ENCODE data around the gene GGA1.

Gene GGA1

GRCh38 chr22:37625737-37626136, 17.1 kb downstream of the GGA1 start:
- no peaks in the 10 kb centered on the region for H3K9me3 ChIP-seq (ENCODE audit: insufficient read depth, low read length, severe bottlenecking)
- no peak overlapping the region for H2AFZ ChIP-seq (ENCODE audit: low read depth, low read length)
- H3K9ac ChIP-seq (ENCODE audit: low read depth, low read length): no peak overlapping the region
- H3K36me3 ChIP-seq (ENCODE audit: insufficient read depth, low read length): peaks cover 64% of the 10 kb centered on the region
- ATAC-seq (ENCODE audit: insufficient read depth, low read depth) (no peak), DNase-seq (no peak)
- no peak overlapping the region for H3K4me2 ChIP-seq (ENCODE audit: insufficient read depth, low read length)
- H3K4me1 ChIP-seq (ENCODE audit: insufficient read depth, low read length): 0 out of 2 replicates have a peak, but pooled peaks cover 2% of the 10 kb centered on the region
- H3K27me3 ChIP-seq (ENCODE audit: insufficient read depth, low read length, poor library complexity): no peaks in the 10 kb centered on the region
- H3K79me2 ChIP-seq (ENCODE audit: insufficient read depth, low read length): no peaks in the 10 kb centered on the region
- no peak overlapping the region for H3K4me3 ChIP-seq (ENCODE audit: low read depth in 1 of 2, low read length in 2 of 2)
- TF ChIP-seq CTCF (IDR thresholded peaks at IDR 0.05; ENCODE audit: borderline replicate concordance, extremely low read depth, low read length, poor library complexity, severe bottlenecking) (no peak), EZH2 (IDR thresholded peaks at IDR 0.05; ENCODE audit: borderline replicate concordance, low read depth, low read length, severe bottlenecking) (no peak)
- H4K20me1 ChIP-seq (ENCODE audit: insufficient read depth, low read length): peaks cover 11% of the 10 kb centered on the region
- no peak overlapping the region for H3K27ac ChIP-seq (ENCODE audit: low read length)

GRCh38 chr22:37626144-37626543, 17.5 kb downstream of the GGA1 start:
- Histone ChIP-seq H3K9ac (ENCODE audit: low read depth, low read length) (no peak overlapping the region), H3K79me2 (ENCODE audit: insufficient read depth, low read length) (no peaks in the 10 kb centered on the region), H3K4me2 (ENCODE audit: insufficient read depth, low read length) (no peak overlapping the region), H2AFZ (ENCODE audit: low read depth, low read length) (no peak overlapping the region), H3K27ac (ENCODE audit: low read length) (no peak overlapping the region), H3K4me1 (ENCODE audit: insufficient read depth, low read length) (0 out of 2 replicates have a peak, but pooled peaks cover 2% of the 10 kb centered on the region), H3K36me3 (ENCODE audit: insufficient read depth, low read length) (peaks cover 65% of the 10 kb centered on the region), H3K27me3 (ENCODE audit: insufficient read depth, low read length, poor library complexity) (no peaks in the 10 kb centered on the region), H3K9me3 (ENCODE audit: insufficient read depth, low read length, severe bottlenecking) (no peaks in the 10 kb centered on the region), H4K20me1 (ENCODE audit: insufficient read depth, low read length) (peaks cover 11% of the 10 kb centered on the region), H3K4me3 (ENCODE audit: low read depth in 1 of 2, low read length in 2 of 2) (no peak overlapping the region)
- TF ChIP-seq CTCF (IDR thresholded peaks at IDR 0.05; ENCODE audit: borderline replicate concordance, extremely low read depth, low read length, poor library complexity, severe bottlenecking) (no peak), EZH2 (IDR thresholded peaks at IDR 0.05; ENCODE audit: borderline replicate concordance, low read depth, low read length, severe bottlenecking) (no peak)
- ATAC-seq (ENCODE audit: insufficient read depth, low read depth) (no peak), DNase-seq (no peak)

- H3K36me3 ChIP-seq (ENCODE audit: insufficient read depth, low read length): peaks cover 65% of the 10 kb centered on the region
- peaks cover 11% of the 10 kb centered on the region for H4K20me1 ChIP-seq (ENCODE audit: insufficient read depth, low read length)
- no peaks in the 10 kb centered on the region for H3K79me2 ChIP-seq (ENCODE audit: insufficient read depth, low read length)
- no peak for ATAC-seq (ENCODE audit: insufficient read depth, low read depth)
- no peaks in the 10 kb centered on the region for H3K27me3 ChIP-seq (ENCODE audit: insufficient read depth, low read length, poor library complexity)
- H3K4me3 ChIP-seq (ENCODE audit: low read depth in 1 of 2, low read length in 2 of 2): no peak overlapping the region
- H2AFZ ChIP-seq (ENCODE audit: low read depth, low read length): no peak overlapping the region
- H3K4me2 ChIP-seq (ENCODE audit: insufficient read depth, low read length): no peak overlapping the region
- no peak overlapping the region for H3K27ac ChIP-seq (ENCODE audit: low read length)
- H3K9ac ChIP-seq (ENCODE audit: low read depth, low read length): no peak overlapping the region
- DNase-seq: no peak
- TF ChIP-seq EZH2 (IDR thresholded peaks at IDR 0.05; ENCODE audit: borderline replicate concordance, low read depth, low read length, severe bottlenecking) (no peak), CTCF (IDR thresholded peaks at IDR 0.05; ENCODE audit: borderline replicate concordance, extremely low read depth, low read length, poor library complexity, severe bottlenecking) (no peak)
- 0 out of 2 replicates have a peak, but pooled peaks cover 2% of the 10 kb centered on the region for H3K4me1 ChIP-seq (ENCODE audit: insufficient read depth, low read length)
- H3K9me3 ChIP-seq (ENCODE audit: insufficient read depth, low read length, severe bottlenecking): no peaks in the 10 kb centered on the region
Observed at GRCh38 chr22:37626556-37627075, 18.0 kb downstream of the GGA1 start.

Measured in DND-41 (cell line).